PC-9 (cell line): ENCODE results near the gene SCLY.

ENCODE experiments used
- EZH2 ChIP-seq: fragments of 200-600 bp; sonication (generic); IDR thresholded peaks from 2 replicates; pipeline ENCODE4 v1.8.0; 2017; ENCODE audit warnings: antibody characterized with exemption, low read depth
- TF ChIP-seq, protein P1 (sequence below): fragments of 200-600 bp; sonication (generic); conservative IDR thresholded peaks from 2 replicates; pipeline ENCODE4 v1.6.1; 2017; ENCODE audit warnings: mixed run types, antibody characterized with exemption, mild to moderate bottlenecking, moderate library complexity

DNA sequence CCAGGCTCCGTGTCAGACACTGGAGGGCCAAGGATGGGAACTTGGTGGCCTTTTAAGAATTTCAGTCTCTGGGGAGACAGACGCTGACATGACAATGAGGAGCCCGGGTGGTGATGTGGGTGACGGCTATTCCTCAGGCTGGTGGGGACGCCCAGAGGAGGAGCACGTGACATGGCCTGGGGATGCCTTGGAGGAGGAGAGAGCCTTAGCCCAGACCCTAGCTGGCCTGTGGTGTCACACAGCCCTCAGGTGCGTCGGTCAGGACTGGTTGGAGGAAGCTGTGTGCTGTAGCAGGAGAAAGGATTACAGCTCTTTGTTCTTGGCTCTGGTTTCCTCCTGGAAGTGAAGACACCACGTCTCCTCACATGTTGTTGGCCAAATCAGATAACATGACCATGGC is 40.0 kb upstream of the SCLY start:
- TF ChIP-seq, protein P1, sequence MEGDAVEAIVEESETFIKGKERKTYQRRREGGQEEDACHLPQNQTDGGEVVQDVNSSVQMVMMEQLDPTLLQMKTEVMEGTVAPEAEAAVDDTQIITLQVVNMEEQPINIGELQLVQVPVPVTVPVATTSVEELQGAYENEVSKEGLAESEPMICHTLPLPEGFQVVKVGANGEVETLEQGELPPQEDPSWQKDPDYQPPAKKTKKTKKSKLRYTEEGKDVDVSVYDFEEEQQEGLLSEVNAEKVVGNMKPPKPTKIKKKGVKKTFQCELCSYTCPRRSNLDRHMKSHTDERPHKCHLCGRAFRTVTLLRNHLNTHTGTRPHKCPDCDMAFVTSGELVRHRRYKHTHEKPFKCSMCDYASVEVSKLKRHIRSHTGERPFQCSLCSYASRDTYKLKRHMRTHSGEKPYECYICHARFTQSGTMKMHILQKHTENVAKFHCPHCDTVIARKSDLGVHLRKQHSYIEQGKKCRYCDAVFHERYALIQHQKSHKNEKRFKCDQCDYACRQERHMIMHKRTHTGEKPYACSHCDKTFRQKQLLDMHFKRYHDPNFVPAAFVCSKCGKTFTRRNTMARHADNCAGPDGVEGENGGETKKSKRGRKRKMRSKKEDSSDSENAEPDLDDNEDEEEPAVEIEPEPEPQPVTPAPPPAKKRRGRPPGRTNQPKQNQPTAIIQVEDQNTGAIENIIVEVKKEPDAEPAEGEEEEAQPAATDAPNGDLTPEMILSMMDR: no peak
- no peak for TF ChIP-seq EZH2
